ENCODE results near the gene RCC1.

GRCh38 chr1:28507247-28507645 lies 1.4 kb downstream of the RCC1 start:
- TF ChIP-seq CTCF (IDR thresholded peaks at IDR 0.05) (no peak), JUN (CRISPR knock-in tag; IDR thresholded peaks at IDR 0.05) (no peak), TCF7 (CRISPR knock-in tag; IDR thresholded peaks at IDR 0.05; ENCODE audit: low read depth) (no peak), CREB1 (CRISPR knock-in tag; IDR thresholded peaks at IDR 0.05) (no peak), ZNF219 (CRISPR knock-in tag; IDR thresholded peaks at IDR 0.05; ENCODE audit: borderline replicate concordance) (no peak), MXD4 (CRISPR knock-in tag; IDR thresholded peaks at IDR 0.05; ENCODE audit: borderline replicate concordance) (no peak), CBFB (CRISPR knock-in tag; IDR thresholded peaks at IDR 0.05; ENCODE audit: low read depth) (no peak), MAX (CRISPR knock-in tag; IDR thresholded peaks at IDR 0.05) (no peak), ZNF423 (CRISPR knock-in tag; IDR thresholded peaks at IDR 0.05) (no peak), FOXK1 (CRISPR knock-in tag; IDR thresholded peaks at IDR 0.05) (no peak), ZBTB21 (CRISPR knock-in tag; IDR thresholded peaks at IDR 0.05; ENCODE audit: borderline replicate concordance) (no peak)
- TF ChIP-seq, protein P1, sequence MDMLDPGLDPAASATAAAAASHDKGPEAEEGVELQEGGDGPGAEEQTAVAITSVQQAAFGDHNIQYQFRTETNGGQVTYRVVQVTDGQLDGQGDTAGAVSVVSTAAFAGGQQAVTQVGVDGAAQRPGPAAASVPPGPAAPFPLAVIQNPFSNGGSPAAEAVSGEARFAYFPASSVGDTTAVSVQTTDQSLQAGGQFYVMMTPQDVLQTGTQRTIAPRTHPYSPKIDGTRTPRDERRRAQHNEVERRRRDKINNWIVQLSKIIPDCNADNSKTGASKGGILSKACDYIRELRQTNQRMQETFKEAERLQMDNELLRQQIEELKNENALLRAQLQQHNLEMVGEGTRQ (CRISPR knock-in tag; IDR thresholded peaks at IDR 0.05) = no peak
- TF ChIP-seq, protein P2, sequence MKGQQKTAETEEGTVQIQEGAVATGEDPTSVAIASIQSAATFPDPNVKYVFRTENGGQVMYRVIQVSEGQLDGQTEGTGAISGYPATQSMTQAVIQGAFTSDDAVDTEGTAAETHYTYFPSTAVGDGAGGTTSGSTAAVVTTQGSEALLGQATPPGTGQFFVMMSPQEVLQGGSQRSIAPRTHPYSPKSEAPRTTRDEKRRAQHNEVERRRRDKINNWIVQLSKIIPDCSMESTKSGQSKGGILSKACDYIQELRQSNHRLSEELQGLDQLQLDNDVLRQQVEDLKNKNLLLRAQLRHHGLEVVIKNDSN (CRISPR knock-in tag; IDR thresholded peaks at IDR 0.05) = no peak
